Measurements from ENCODE around the gene PRKAG1.

- TF ChIP-seq CTCF (conservative IDR thresholded peaks at IDR 0.05; ENCODE audit: low read depth, low read length) (no peak), EZH2 (IDR thresholded peaks at IDR 0.05; ENCODE audit: borderline replicate concordance, low read depth, low read length, poor library complexity, severe bottlenecking) (no peak)
Measured at GRCh38 chr12:49032679-49033447, 14.3 kb upstream of the PRKAG1 start.

Measured in A673 (cell line).